HG03558 (cell line): ENCODE data around the gene RAD51B.
"Not testable (repeated sequence)": the region's sequence is repeated elsewhere in the genome, so short reads cannot be mapped to it uniquely, and the experiment has no call there.

Source experiments
- ATAC-seq: cut with Tn5 transposase; IDR thresholded peaks from one replicate; pipeline ENCODE4 v1.9.1; 2021; ENCODE audit warnings: moderate number of reproducible peaks; ENCODE audit not compliant: unreplicated experiment; ENCODE audit errors: extremely low read depth

Gene RAD51B

DNA sequence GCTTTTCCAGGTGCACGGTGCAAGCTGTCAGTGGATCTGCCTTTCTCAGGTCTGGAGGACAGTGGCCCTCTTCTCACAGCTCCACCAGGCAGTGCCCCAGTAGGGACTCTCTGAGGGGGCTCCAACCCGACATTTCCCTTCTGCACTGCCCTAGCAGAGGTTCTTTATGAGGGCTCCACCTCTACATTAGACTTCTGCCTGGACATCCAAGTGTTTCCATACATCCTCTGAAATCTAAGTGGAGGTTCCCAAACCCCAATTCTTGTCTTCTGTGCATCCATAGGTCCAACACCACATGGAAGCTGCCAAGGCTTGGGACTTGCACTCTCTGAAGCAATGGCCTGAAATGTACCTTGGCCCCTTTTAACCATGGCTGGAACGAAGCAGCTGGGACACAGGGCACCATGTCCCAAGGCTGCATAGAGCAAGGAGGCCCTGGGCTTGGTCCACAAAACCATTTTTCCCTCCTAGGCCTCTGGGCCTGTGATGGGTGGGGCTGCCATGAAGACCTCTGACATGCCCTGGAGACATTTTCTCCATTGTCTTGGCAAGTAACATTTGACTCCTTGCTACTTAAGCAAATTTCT, 282.2 kb downstream of the RAD51B start:
- ATAC-seq, result not testable (repeated sequence)

- ATAC-seq, result no peak
Observed at GRCh38 chr14:68103853-68104252, 284.3 kb downstream of the RAD51B start.

DNA sequence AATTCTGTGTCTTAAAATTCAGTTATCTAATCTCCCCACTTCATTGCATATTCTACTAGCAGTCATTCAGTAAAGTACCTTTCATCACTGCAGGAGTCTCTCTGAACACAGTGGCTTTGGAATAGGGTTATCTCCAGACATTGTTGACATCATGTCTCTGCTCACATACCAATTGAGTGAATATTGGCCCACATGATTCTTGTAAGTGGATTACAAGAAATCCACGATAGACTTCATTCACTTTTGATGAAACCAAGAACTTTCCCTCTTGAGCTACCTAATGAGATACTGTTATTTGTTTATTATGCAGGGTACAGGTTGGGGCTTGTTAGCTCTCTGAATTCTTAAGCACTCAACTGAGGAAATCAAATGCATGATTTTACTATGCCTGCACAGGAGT, 284.9 kb downstream of the RAD51B start:
- ATAC-seq, result no peak

- no peak for ATAC-seq
Observed at GRCh38 chr14:68105816-68106215, 286.2 kb downstream of the RAD51B start.

- ATAC-seq, result no peak
Observed at GRCh38 chr14:68106456-68106855, 286.9 kb downstream of the RAD51B start.

- ATAC-seq, result no peak
Observed at GRCh38 chr14:68106905-68107304, 287.3 kb downstream of the RAD51B start.

DNA sequence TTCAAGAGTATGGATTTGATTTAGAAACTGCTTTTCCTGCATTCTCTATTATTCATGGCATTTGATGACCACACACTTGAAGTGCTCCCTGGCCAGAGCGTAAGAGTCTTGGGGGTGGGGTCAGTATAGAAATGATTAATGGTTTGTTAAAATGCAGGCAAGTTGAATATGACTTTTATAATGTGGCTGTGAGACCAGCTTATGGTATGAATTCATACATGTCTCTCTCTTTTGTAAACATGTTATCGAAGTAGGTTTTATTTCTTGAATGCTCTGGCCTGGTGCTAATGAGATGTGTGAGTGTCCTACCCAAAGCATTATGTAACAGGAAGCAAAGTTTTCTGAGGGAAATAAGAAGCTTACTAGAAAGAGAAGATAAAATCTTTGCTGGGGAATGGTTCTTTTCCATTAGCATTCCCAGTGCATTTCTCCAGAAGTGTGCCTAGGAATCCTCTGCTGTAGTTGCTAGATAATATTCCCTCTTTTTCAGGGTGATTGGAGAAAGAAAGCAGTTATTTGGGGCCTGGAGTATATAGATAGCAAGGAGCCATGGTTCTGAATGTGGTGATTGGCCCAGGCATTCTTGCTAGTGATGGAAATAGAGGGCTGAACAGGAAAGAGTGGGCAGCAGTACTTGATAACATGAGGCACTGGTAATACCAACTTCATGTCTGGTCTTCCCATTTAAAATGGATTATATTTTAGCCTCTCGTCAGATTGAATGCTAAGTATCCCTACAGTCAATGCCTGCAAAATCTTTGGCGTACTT, 289.7 kb downstream of the RAD51B start:
- ATAC-seq, result no peak

DNA sequence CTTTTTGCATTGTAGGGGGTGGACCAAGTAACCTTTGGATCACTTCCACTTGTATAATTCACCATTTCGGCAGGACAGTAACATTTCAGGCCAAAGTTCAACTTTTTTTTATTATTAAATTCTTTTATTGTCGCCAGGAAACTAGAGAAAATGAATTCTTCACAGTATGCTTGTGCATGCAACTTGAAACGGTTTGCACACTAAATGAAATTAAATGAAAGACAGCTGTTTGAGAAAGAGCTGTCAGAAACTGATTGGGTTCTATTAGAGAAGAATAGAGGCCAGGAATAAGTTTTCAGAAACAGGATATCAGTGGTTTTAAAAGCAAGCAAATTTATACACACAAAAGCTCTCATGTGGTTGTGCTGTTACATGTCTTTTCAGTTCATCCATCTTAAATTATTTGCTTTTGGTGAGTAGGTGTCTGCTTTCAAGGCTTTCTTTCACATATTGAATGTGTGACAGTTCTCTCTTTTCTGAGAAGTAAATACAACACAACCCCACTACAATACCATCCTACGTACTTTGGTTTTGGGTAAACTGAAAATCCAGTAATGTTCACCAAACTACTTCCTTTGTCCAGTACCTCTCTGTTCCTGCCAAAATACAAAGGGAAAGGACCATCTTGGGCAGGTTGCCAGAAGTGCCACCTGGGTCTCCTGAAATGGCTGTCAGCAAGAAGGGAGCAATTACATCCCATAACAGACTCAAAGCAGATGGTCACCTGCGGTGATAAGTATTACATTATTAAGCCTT, 291.7 kb downstream of the RAD51B start:
- no peak for ATAC-seq

DNA sequence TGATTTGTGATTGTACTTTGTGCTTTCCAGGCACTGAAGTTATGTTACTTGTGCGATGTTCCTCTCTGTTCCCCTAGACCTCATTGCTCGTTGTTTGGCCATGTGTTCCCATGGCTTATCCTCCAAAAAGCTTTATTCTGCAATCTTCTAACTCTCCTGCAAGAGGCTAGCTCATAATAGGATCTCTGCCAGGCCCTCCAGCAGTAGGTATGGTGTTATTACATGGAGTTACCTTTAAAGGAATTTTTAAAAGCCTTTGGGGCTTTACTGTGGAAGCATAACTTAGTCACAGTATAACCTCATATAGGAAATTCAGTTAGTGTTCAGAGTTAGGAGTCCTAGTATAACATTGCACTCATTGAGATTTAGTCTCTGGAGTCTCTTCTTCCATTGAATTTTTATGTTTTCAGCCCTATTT, 292.3 kb downstream of the RAD51B start:
- ATAC-seq, result no peak

DNA sequence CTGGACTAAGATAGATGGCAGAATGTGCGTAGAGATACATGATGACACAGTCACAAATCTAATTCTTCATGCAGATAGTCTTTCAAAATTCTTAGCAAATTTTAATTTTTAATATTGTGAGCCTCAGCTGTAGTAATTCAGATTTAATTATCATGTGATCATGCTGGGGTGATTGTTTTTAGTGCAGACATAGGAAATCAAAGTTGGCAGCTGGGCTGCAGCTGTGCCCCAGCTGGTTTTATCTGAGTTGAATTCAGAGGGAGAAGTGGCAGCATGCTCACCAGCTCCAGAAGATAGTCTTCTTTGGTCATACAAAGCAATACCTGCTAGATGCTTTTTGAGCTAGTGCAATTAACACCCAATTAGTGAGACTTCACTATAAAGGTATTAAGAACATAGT, 292.9 kb downstream of the RAD51B start:
- no peak for ATAC-seq

DNA sequence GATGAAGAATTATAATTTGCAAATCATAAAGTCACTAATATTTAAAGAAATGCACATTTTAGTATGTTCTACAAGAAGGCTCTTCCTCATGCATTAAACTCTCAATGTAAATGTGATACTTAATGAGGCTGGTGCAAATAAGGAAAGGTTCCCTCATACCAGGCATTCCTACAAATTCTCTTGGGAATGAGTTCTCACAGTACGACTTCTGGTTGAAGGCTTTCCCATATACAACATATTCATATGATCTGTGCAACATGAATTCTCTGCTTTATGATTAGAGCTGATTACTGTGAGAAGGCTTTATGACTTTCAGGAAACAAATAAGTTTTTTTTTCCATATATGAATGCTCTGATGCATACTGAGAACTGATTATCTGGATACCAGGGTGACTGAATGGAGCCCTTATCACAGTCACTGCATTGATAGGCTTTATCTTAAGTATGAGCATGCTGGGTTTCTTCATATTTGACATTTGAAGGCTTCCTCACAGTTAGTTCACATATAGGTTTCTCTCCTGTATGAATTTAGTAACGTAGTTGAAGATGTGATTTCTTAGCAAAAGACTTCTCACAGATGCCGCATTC, 293.9 kb downstream of the RAD51B start:
- ATAC-seq, result no peak

GRCh38 chr14:68115952-68116351, 296.4 kb downstream of the RAD51B start:
- ATAC-seq, result not testable (repeated sequence)

DNA sequence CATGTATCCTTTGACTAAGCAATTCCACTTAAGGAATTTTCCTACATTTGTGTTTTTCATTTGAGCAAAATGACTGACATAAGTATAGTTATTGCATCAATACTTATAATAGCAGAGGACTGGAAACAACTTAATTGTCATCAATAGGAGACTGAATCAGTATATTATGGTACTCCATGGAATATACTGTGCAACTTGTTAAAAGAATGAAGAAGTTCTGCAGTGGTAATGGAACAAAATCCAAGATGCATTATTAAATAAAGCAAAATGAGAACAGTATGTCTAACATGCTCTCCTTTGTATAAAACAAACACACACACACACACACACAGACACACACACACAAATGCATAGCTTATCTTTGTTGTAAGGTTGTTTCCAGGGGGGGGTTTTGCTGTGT, 303.1 kb downstream of the RAD51B start:
- no peak for ATAC-seq

- no peak for ATAC-seq
Observed at GRCh38 chr14:68124050-68124449, 304.5 kb downstream of the RAD51B start.

GRCh38 chr14:68124979-68125731, 305.6 kb downstream of the RAD51B start:
- no peak for ATAC-seq

GRCh38 chr14:68127166-68127565, 307.6 kb downstream of the RAD51B start:
- ATAC-seq, result no peak

GRCh38 chr14:68131907-68132306, 312.3 kb downstream of the RAD51B start:
- no peak for ATAC-seq

DNA sequence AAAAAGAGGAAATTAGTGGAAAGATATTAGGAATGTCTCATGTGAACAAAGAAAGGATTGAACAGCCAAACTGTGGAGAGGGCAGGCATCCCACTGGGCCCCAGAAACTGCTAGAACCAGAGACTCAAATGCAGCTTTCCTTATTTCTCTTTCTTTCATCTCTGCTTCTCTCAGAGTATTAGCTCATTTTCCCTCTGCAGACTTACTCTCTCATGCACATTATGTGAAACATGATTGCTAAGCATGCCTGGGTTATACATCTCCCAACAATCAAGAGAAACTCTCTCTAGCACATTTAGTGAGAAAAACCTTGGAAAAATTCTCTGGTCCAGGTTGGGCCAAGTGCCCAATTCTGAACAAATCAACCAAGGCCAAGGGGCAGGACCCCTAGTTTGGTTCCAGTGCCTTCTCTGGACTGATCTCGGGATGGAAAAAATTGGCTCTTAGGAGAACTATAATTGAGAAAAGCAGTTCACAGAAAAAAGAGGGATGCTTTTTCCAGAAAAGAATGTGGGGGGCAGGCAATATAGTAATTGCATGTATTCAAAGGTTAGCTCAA, 313.1 kb downstream of the RAD51B start:
- ATAC-seq, result no peak

GRCh38 chr14:68133856-68134255, 314.3 kb downstream of the RAD51B start:
- no peak for ATAC-seq

GRCh38 chr14:68135028-68135427, 315.4 kb downstream of the RAD51B start:
- ATAC-seq, result no peak
